ENCODE measurements around the gene GP1BA. TPM values are rescaled to one million over a fixed set of nuclear protein-coding genes. Genes with fewer than 3 reads are reported as not detected.

The GP1BA gene
- total RNA-seq, 1 donor from 2014 or later, result not detected

GRCh38 chr17:4978726-4979125, 46.6 kb downstream of the GP1BA start:
- Mint-ChIP-seq H3K4me1 (ENCODE audit: unreplicated experiment) (peaks cover 8% of the 10 kb centered on the region), H3K9me3 (no peaks in the 10 kb centered on the region), H3K27me3 (no peaks in the 10 kb centered on the region), H3K4me3 (no peak overlapping the region), H3K36me3 (peaks cover 18% of the 10 kb centered on the region), H3K27ac (no peak overlapping the region)
- TF ChIP-seq CTCF (conservative IDR thresholded peaks at IDR 0.05), result no peak
- no peak for DNase-seq (ENCODE audit: extremely low spot score, unreplicated experiment)

DNA sequence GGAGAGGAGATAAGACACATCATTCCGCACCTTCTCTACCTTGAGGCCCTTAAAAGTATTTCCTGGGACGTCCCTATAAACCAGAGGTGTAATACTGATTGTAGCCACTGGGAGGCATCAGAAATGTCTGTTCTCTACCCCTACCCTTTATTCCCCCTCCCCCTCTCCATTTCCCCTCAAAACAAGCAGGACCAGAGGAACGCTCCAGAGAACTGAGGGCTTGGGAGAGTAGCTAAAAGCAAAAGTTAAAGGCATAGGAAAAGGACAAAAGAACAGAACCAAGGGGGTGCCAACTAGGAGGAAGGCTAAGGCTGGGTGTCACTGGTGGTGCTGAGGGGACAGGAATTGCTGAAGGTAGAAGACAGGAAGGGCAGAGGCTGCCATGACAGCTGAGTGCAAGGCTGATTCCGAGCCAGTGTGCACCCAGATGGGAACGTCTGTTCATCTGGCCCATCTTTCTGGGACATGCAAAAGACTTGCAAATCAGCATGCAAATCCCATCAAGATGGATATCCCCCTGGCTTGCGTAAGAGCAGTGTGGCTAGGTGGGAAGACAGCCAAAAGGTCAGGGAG, 48.7 kb downstream of the GP1BA start:
- Mint-ChIP-seq H3K27ac (peak overlapping the region; percentile 34), H3K4me1 (ENCODE audit: unreplicated experiment) (peaks cover 8% of the 10 kb centered on the region), H3K9me3 (no peaks in the 10 kb centered on the region), H3K36me3 (peaks cover 11% of the 10 kb centered on the region), H3K27me3 (no peaks in the 10 kb centered on the region), H3K4me3 (peak overlapping the region; percentile 9)
- peak; percentile 84 for TF ChIP-seq CTCF (conservative IDR thresholded peaks at IDR 0.05)
- no peak for DNase-seq (ENCODE audit: extremely low spot score, unreplicated experiment)

- no peak for DNase-seq (ENCODE audit: extremely low spot score, unreplicated experiment)
- no peak for TF ChIP-seq CTCF (conservative IDR thresholded peaks at IDR 0.05)
- H3K9me3 Mint-ChIP-seq, result no peaks in the 10 kb centered on the region
- no peak overlapping the region for H3K4me3 Mint-ChIP-seq
- peaks cover 15% of the 10 kb centered on the region for H3K4me1 Mint-ChIP-seq (ENCODE audit: unreplicated experiment)
- no peaks in the 10 kb centered on the region for H3K27me3 Mint-ChIP-seq
- peaks cover 11% of the 10 kb centered on the region for H3K36me3 Mint-ChIP-seq
- no peak overlapping the region for H3K27ac Mint-ChIP-seq
Observed at GRCh38 chr17:4982305-4982704, 50.2 kb downstream of the GP1BA start.

Small RNA genes lying within 50 kb of the gene (microRNA-seq; reads per million reads assigned to microRNA genes)
- gene MIR6864 (not detected), gene MIR6865 (not detected)

Other genes with a start within 250 kb of the GP1BA start
- 72.7 and 92.9 TPM in 2 replicates for gene PELP1, start 228.1 kb upstream of the GP1BA start, total RNA-seq (ENCODE audit: low replicate concordance)
- 22.9 and 47.4 TPM in 2 replicates for gene ARRB2, start 221.6 kb upstream of the GP1BA start, total RNA-seq (ENCODE audit: low replicate concordance)
- gene MED11, start 200.8 kb upstream of the GP1BA start, total RNA-seq (ENCODE audit: low replicate concordance), result 17.6 and 21.8 TPM in 2 replicates
- 0.70 and 1.4 TPM in 2 replicates for gene ZMYND15, start 192.4 kb upstream of the GP1BA start, total RNA-seq (ENCODE audit: low replicate concordance)
- 15.2 and 23.0 TPM in 2 replicates for gene CXCL16, start 192.3 kb upstream of the GP1BA start, total RNA-seq (ENCODE audit: low replicate concordance)
- 5.3 and 9.6 TPM in 2 replicates for gene TM4SF5, start 160.4 kb upstream of the GP1BA start, total RNA-seq (ENCODE audit: low replicate concordance)
- 1.2 and 1.8 TPM in 2 replicates for gene VMO1, start 145.9 kb upstream of the GP1BA start, total RNA-seq (ENCODE audit: low replicate concordance)
- 4.7 and 9.8 TPM in 2 replicates for gene GLTPD2, start 143.3 kb upstream of the GP1BA start, total RNA-seq (ENCODE audit: low replicate concordance)
- gene PSMB6, start 136.1 kb upstream of the GP1BA start, total RNA-seq (ENCODE audit: low replicate concordance), result 117 and 124 TPM in 2 replicates
- gene PLD2, start 125.1 kb upstream of the GP1BA start, total RNA-seq (ENCODE audit: low replicate concordance), result 58.7 and 69.3 TPM in 2 replicates
- gene MINK1, start 98.9 kb upstream of the GP1BA start, total RNA-seq (ENCODE audit: low replicate concordance), result 111 and 204 TPM in 2 replicates
- 4.4 and 9.3 TPM in 2 replicates for gene C17orf107, start 32.7 kb upstream of the GP1BA start, total RNA-seq (ENCODE audit: low replicate concordance)
- gene CHRNE, start 29.2 kb upstream of the GP1BA start, total RNA-seq (ENCODE audit: low replicate concordance), result 0.27 and 0.52 TPM in 2 replicates
- 60.2 and 63.6 TPM in 2 replicates for gene SLC25A11, start 7.8 kb downstream of the GP1BA start, total RNA-seq (ENCODE audit: low replicate concordance)
- 98.8 and 132 TPM in 2 replicates for gene RNF167, start 8.0 kb downstream of the GP1BA start, total RNA-seq (ENCODE audit: low replicate concordance)
- gene PFN1, start 16.3 kb downstream of the GP1BA start, total RNA-seq (ENCODE audit: low replicate concordance), result 404 and 455 TPM in 2 replicates
- gene ENO3, start 18.8 kb downstream of the GP1BA start, total RNA-seq (ENCODE audit: low replicate concordance), result 4.8 and 24.0 TPM in 2 replicates
- gene SPAG7, start 35.5 kb downstream of the GP1BA start, total RNA-seq (ENCODE audit: low replicate concordance), result 60.5 and 73.1 TPM in 2 replicates
- 26.3 and 35.6 TPM in 2 replicates for gene CAMTA2, start 55.4 kb downstream of the GP1BA start, total RNA-seq (ENCODE audit: low replicate concordance)
- 0.72 and 0.86 TPM in 2 replicates for gene INCA1, start 65.2 kb downstream of the GP1BA start, total RNA-seq (ENCODE audit: low replicate concordance)
- gene KIF1C, start 65.7 kb downstream of the GP1BA start, total RNA-seq (ENCODE audit: low replicate concordance), result 102 and 130 TPM in 2 replicates
- 0.19 and 1.5 TPM in 2 replicates for gene SLC52A1, start 103.1 kb downstream of the GP1BA start, total RNA-seq (ENCODE audit: low replicate concordance)
- gene ZFP3, start 146.2 kb downstream of the GP1BA start, total RNA-seq (ENCODE audit: low replicate concordance), result 0.53 and 2.3 TPM in 2 replicates
- 16.2 and 25.8 TPM in 2 replicates for gene ZNF232, start 179.6 kb downstream of the GP1BA start, total RNA-seq (ENCODE audit: low replicate concordance)
- gene USP6, start 183.8 kb downstream of the GP1BA start, total RNA-seq (ENCODE audit: low replicate concordance), result 0.07 and 0.22 TPM in 2 replicates

Measured in type B pancreatic cell (in vitro differentiated cells).